HEK293 (cell line): Measurements from ENCODE around the gene PRKAG2.

Experiments
- BCL11A ChIP-seq: fragments of 450-650 bp; formaldehyde crosslinking; IDR thresholded peaks from 2 replicates; pipeline ENCODE4 v1.5.1; 2016; ENCODE audit warnings: low read depth, missing biosample characterization, missing genetic modification characterization
- ZNF140 ChIP-seq: fragments of 450-650 bp; formaldehyde crosslinking; IDR thresholded peaks from 2 replicates; pipeline ENCODE4 v1.5.1; 2016; ENCODE audit warnings: missing biosample characterization, missing genetic modification characterization
- ZNF600 ChIP-seq: fragments of 450-650 bp; formaldehyde crosslinking; IDR thresholded peaks from 2 replicates; pipeline ENCODE4 v1.5.1; 2016; ENCODE audit warnings: missing biosample characterization, missing genetic modification characterization

GRCh38 chr7:151705636-151706276, 171.2 kb downstream of the PRKAG2 start:
- no peak for TF ChIP-seq ZNF600 (tag by site-specific recombination)
- no peak for TF ChIP-seq BCL11A (tag by site-specific recombination)
- no peak for TF ChIP-seq ZNF140 (tag by site-specific recombination)
